OCI-LY3 (cell line): ENCODE measurements around the gene ZNF384.

Experiments
- H2AFZ ChIP-seq: fragments of 200-600, 300-600 bp; shearing (Covaris generic); 2 replicates; pipeline ENCODE4 v1.6.0; 2014; ENCODE audit warnings: antibody characterized with exemption, low read depth, low read length
- H3K27ac ChIP-seq: fragments of 200-600, 300-600 bp; sonication (generic); 2 replicates; pipeline ENCODE4 v1.5.1; 2014; ENCODE audit warnings: mild to moderate bottlenecking, low read length, moderate library complexity, mixed read lengths
- H3K27me3 ChIP-seq: fragments of 200-600, 300-600 bp; sonication (generic); 2 replicates; pipeline ENCODE4 v1.6.1; 2014; ENCODE audit warnings: low read depth, low read length, mixed read lengths
- H3K36me3 ChIP-seq: fragments of 200-600, 300-600 bp; sonication (generic); replicated peaks from 2 replicates; pipeline ENCODE3; 2014; ENCODE audit warnings: low read depth, low read length, mixed read lengths
- H3K4me1 ChIP-seq: fragments of 300-600, 200-600 bp; sonication (generic); 2 replicates; pipeline ENCODE4 v1.6.1; 2014; ENCODE audit warnings: low read length, mixed read lengths
- H3K4me2 ChIP-seq: fragments of 200-600, 300-600 bp; sonication (generic); 2 replicates; pipeline ENCODE4 v1.6.1; 2014; ENCODE audit warnings: low read length, mixed read lengths
- H3K4me3 ChIP-seq: fragments of 300-600, 200-600 bp; sonication (generic); 2 replicates; pipeline ENCODE4 v1.5.1; 2014; ENCODE audit warnings: antibody characterized with exemption, mild to moderate bottlenecking, low read length, moderate library complexity
- H3K79me2 ChIP-seq: fragments of 300-600, 200-600 bp; shearing (Covaris generic); 2 replicates; pipeline ENCODE4 v1.6.1; 2014; ENCODE audit warnings: mild to moderate bottlenecking, low read length, mixed read lengths
- H3K9ac ChIP-seq: fragments of 300-600, 200-600 bp; shearing (Covaris generic); 2 replicates; pipeline ENCODE4 v1.6.0; 2014; ENCODE audit warnings: mild to moderate bottlenecking, low read length, moderate library complexity
- H3K9me3 ChIP-seq: fragments of 200-600, 300-600 bp; shearing (Covaris generic); 2 replicates; pipeline ENCODE4 v1.6.1; 2014; ENCODE audit warnings: low read length, mixed read lengths; ENCODE audit not compliant: insufficient read depth
- H4K20me1 ChIP-seq: fragments of 200-600, 300-600 bp; sonication (generic); 2 replicates; pipeline ENCODE4 v1.6.1; 2016; ENCODE audit warnings: low read length, mixed read lengths; ENCODE audit not compliant: insufficient read depth
- EZH2phosphoT487 ChIP-seq: fragments of 200-600 bp; shearing (Covaris generic); IDR thresholded peaks from 2 replicates; pipeline ENCODE4 v1.6.1; 2018; ENCODE audit warnings: antibody characterized with exemption, mixed run types, low read depth
- TF ChIP-seq, protein P1 (sequence below): fragments of 200-600, 300-600 bp; sonication (generic); IDR thresholded peaks from 2 replicates; pipeline ENCODE4 v1.5.1; 2014; ENCODE audit warnings: antibody characterized with exemption, low read length, low read depth

Gene ZNF384

DNA sequence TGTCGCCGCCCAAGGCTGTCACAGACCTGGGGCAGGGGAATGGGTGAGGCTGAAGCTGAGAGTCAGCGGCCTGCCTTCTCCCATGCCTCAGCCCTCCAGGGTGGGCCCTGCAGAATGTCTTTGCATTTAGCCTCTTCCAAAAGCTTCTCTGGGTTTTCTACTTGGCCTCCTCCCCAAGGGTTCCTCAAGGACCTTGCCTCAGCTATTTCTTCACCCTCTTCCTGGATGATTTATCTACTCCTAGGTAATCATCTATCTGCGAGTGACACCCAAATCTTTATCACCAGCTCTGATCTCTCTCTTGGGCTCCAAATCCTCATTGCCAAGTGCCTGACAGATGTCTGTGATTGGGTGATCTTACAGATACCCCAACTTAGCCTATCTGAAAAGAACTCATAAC, 48.7 kb downstream of the ZNF384 start:
- peaks cover 58% of the 10 kb centered on the region for H3K4me1 ChIP-seq
- no peak overlapping the region for H3K9ac ChIP-seq
- no peaks in the 10 kb centered on the region for H3K9me3 ChIP-seq
- H3K27me3 ChIP-seq, result no peaks in the 10 kb centered on the region
- TF ChIP-seq, protein P1, sequence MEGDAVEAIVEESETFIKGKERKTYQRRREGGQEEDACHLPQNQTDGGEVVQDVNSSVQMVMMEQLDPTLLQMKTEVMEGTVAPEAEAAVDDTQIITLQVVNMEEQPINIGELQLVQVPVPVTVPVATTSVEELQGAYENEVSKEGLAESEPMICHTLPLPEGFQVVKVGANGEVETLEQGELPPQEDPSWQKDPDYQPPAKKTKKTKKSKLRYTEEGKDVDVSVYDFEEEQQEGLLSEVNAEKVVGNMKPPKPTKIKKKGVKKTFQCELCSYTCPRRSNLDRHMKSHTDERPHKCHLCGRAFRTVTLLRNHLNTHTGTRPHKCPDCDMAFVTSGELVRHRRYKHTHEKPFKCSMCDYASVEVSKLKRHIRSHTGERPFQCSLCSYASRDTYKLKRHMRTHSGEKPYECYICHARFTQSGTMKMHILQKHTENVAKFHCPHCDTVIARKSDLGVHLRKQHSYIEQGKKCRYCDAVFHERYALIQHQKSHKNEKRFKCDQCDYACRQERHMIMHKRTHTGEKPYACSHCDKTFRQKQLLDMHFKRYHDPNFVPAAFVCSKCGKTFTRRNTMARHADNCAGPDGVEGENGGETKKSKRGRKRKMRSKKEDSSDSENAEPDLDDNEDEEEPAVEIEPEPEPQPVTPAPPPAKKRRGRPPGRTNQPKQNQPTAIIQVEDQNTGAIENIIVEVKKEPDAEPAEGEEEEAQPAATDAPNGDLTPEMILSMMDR, result no peak
- TF ChIP-seq EZH2phosphoT487, result no peak
- no peaks in the 10 kb centered on the region for H4K20me1 ChIP-seq
- no peak overlapping the region for H3K4me2 ChIP-seq
- no peak overlapping the region for H2AFZ ChIP-seq
- no peak overlapping the region for H3K4me3 ChIP-seq
- no peaks in the 10 kb centered on the region for H3K36me3 ChIP-seq
- no peaks in the 10 kb centered on the region for H3K79me2 ChIP-seq
- H3K27ac ChIP-seq, result no peak overlapping the region

DNA sequence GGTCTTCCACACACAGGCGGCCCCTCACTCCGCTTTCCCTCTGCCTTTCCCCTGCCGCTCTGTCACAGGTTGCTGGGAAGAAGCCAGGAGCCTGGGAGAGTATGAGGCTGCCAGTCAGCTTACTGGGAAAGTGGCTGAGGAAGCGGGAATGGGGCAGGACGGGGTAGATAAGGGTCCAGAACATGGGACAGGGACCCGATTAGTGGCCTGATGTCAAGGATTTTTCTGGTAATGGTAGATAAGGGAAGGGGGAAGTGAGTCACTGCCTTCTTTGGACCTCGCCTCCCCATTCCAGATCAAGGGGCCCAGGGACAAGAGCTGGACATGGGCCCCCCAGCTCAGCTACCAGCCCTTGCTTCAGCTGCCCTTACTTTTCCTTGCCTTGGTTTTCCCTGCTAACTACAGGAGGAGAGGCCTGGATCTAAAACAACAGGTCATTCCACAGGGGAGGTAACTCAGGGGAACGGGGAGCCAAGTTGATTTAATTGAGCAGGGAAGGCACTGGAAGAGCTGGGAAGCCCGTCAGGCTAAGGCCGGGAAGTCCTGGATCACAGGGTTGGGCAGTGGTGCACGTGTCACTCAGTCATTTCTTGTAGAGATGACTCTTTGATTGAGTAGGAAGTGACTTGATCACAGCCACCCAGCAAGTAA, 49.9 kb downstream of the ZNF384 start:
- TF ChIP-seq, protein P1, result no peak
- Histone ChIP-seq H3K4me1 (peaks cover 54% of the 10 kb centered on the region), H3K4me2 (no peak overlapping the region), H3K4me3 (no peak overlapping the region), H3K27me3 (no peaks in the 10 kb centered on the region), H3K79me2 (no peaks in the 10 kb centered on the region), H3K9me3 (no peaks in the 10 kb centered on the region), H4K20me1 (no peaks in the 10 kb centered on the region), H3K9ac (no peak overlapping the region), H3K27ac (no peak overlapping the region), H2AFZ (no peak overlapping the region; the same call in 1 of the 2 replicates), H3K36me3 (no peaks in the 10 kb centered on the region)

DNA sequence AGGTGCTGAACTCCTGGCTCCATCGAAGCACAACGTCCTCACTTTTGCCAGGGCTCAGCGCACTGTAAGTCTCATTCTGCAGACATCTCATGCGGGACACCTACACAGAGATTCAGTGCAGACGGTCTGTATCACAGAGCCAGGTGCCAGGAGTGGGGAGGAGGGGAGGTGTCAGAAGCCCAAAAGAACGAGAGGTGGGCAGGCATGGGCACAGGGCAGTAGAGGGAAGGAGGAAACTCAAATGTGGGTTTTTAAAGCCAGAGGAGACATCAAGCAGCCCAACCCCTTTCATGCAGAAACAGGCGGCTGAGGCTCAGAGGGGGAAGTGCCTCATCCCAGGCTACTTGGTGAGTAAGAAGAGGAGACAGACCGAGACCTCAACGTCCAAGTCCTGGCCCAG, 50.9 kb downstream of the ZNF384 start:
- Histone ChIP-seq H4K20me1 (no peaks in the 10 kb centered on the region), H3K36me3 (no peaks in the 10 kb centered on the region), H2AFZ (peak overlapping the region; percentile 68), H3K27ac (peak overlapping the region; percentile 53), H3K4me2 (peak overlapping the region; percentile 54), H3K79me2 (no peaks in the 10 kb centered on the region), H3K27me3 (no peaks in the 10 kb centered on the region), H3K4me1 (peaks cover 45% of the 10 kb centered on the region), H3K9me3 (no peaks in the 10 kb centered on the region), H3K9ac (peak overlapping the region; percentile 37; the same call in 1 of the 2 replicates), H3K4me3 (no peak overlapping the region)
- TF ChIP-seq EZH2phosphoT487, result no peak
- TF ChIP-seq, protein P1, result no peak

DNA sequence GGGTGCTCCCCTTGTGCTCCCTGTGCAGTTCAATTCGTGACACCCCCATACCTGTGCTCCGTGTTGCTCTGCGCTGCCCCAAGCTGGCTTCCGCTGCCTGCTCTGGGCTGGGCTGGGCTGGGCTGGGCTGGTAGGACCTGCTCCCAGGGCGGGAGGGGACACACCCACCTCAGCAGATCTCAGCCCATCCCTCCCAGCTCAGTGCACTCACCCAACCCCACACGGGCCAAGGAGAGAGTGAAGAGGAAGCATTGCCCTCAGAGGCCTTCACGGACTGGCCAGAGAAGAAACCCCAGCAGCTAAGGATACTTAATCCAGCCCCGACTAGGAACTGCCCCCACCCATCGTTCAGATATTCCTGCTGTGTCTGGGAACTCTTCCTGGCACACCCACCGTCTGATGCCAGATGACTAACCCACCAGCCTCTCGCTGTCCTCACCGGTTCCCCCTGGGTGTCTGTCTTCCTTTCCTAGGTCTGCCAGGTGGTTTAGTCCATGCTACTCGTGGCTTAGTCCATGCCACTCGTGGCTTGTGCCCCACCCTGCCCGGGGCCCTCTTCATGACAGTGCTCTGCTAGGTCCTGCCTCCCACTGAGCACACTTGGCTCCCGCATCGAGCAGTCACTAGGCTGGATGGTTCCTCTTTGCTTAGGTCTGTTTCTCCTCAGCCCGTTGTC, 53.2 kb downstream of the ZNF384 start, which contains the start of gene LPAR5:
TSS of gene LPAR5 (minus strand) at position 104 of the 676 bp plus-strand sequence. CDS start 14,711 bp downstream, outside the sequence.
- no peaks in the 10 kb centered on the region for H3K36me3 ChIP-seq
- H3K4me2 ChIP-seq, result peak within 1 kb of the TSS; percentile 30; the same call in 1 of the 2 replicates
- no peak within 1 kb of the TSS for H3K4me3 ChIP-seq
- H2AFZ ChIP-seq, result peak within 1 kb of the TSS; percentile 34; the same call in 1 of the 2 replicates
- H4K20me1 ChIP-seq, result no peaks in the 10 kb centered on the region
- no peaks in the 10 kb centered on the region for H3K27me3 ChIP-seq
- TF ChIP-seq EZH2phosphoT487, result no peak
- H3K4me1 ChIP-seq, result peaks cover 53% of the 10 kb centered on the region
- H3K27ac ChIP-seq, result no peak within 1 kb of the TSS
- H3K79me2 ChIP-seq, result no peaks in the 10 kb centered on the region
- H3K9me3 ChIP-seq, result no peaks in the 10 kb centered on the region
- no peak within 1 kb of the TSS for H3K9ac ChIP-seq
